Measurements from ENCODE around the gene KLHL21.
A peak's percentile ranks its signal among the peaks of the same experiment; 100 is the strongest.

Gene KLHL21

DNA sequence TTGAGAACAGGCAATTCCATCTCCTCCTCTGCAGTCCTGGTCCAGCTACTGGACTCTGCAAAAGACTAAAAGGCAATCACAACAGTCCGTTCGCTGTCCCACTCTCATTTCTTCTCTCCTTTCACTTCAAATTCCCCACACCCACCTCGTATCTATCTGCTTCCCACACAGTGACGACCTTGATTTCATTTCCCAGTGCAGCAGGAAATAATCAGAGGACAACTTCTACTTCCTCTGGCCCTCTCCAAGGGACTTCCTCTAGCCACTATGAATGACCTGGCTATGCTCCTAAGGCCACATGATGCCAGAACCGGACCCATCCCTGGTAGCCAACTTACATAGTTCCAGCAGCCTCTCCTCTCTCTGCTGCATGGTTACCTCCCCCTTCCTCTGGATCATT, 56.3 kb downstream of the KLHL21 start:
- H3K4me3 ChIP-seq (replicated peaks in 1 of 2; ENCODE audit: low read depth in 2 of 2, low read length in 2 of 2), result no peak overlapping the region
- TF ChIP-seq, protein P1, sequence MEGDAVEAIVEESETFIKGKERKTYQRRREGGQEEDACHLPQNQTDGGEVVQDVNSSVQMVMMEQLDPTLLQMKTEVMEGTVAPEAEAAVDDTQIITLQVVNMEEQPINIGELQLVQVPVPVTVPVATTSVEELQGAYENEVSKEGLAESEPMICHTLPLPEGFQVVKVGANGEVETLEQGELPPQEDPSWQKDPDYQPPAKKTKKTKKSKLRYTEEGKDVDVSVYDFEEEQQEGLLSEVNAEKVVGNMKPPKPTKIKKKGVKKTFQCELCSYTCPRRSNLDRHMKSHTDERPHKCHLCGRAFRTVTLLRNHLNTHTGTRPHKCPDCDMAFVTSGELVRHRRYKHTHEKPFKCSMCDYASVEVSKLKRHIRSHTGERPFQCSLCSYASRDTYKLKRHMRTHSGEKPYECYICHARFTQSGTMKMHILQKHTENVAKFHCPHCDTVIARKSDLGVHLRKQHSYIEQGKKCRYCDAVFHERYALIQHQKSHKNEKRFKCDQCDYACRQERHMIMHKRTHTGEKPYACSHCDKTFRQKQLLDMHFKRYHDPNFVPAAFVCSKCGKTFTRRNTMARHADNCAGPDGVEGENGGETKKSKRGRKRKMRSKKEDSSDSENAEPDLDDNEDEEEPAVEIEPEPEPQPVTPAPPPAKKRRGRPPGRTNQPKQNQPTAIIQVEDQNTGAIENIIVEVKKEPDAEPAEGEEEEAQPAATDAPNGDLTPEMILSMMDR (IDR thresholded peaks at IDR 0.05; ENCODE audit: low read depth, low read length), result no peak
- no peak for DNase-seq (ENCODE audit: low read depth in 2 of 2)

DNA sequence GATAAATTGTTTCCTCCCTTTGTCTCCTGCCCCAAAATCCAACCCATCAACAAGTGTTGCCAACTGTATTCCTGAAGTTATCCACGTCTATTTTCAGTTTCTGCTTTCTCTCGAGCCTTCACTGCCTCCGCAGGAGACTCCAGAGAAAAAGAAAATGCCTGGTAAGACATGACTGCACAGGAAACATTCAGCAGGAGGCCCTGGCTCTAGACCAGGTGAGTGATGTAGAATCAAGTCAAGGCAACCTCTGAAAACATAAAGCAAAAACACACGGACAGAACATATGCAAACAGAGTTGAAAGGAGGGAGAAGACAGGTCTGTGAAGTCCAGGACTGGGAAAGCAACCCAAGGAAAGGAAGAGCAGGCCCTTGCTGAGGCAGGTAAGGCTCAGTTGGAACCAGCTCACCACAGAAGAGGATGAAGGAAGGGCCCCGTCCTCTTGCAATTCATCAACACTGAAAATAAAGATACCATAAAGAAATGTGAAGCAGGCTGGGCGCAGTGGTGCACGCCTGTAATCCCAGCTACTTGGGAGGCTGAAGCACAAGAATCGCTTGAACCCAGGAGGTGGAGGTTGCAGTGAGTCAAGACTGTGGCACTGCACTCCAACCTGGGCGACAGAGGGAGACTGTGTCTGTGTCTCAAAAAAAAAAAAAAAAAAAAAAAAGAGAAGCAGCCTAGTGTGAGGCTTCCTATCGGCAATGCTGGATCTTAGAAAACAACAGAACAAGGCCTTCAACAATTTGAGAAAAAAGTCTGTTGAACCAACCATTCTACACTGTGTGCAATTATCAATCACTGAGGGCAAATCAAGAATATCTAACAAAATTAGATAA, 57.2 kb downstream of the KLHL21 start:
- DNase-seq (ENCODE audit: low read depth in 2 of 2), result peak; percentile 29 to 48
- TF ChIP-seq, protein P1 (IDR thresholded peaks at IDR 0.05; ENCODE audit: low read depth, low read length), result no peak
- no peak overlapping the region for H3K4me3 ChIP-seq (replicated peaks in 1 of 2; ENCODE audit: low read depth in 2 of 2, low read length in 2 of 2)

DNA sequence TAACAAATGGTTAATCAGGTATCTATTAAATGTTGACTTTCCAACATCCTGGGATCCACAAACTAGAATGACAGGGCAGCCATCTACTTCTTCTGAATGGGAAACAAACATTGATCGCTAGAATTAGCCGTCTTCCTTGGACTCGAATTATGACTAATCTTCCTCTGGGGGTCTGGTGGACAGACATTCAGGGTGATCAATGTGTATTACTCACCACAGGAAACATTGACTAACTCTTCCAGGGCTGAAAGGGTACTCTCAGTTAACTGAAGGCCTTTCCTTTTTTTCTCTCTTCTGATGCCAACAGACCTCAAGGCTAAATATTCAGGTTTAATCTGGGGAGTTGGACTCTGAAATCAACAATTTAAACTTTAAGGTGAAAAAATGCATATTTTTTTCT, 57.8 kb downstream of the KLHL21 start:
- no peak overlapping the region for H3K4me3 ChIP-seq (replicated peaks in 1 of 2; ENCODE audit: low read depth in 2 of 2, low read length in 2 of 2)
- TF ChIP-seq, protein P1 (IDR thresholded peaks at IDR 0.05; ENCODE audit: low read depth, low read length), result no peak
- peak; percentile 14 to 78 for DNase-seq (ENCODE audit: low read depth in 2 of 2)

All from cardiac fibroblast (primary cell).